AG04450 (cell line): ENCODE data around the gene SLCO1A2. TPM values are rescaled to one million over a fixed set of nuclear protein-coding genes. Genes with fewer than 3 reads are reported as not detected.
"Not testable (repeated sequence)": the region's sequence is repeated elsewhere in the genome, so short reads cannot be mapped to it uniquely, and the experiment has no call there.

ENCODE experiments used
- CTCF ChIA-PET: fragments of 300-600, 350-600 bp; formaldehyde crosslinking; extraction: SDS; loops from one replicate; lab custom pipeline; 2022; ENCODE audit warnings: antibody characterized with exemption, inconsistent platforms; lab: Charles Lee
- POLR2A ChIA-PET: fragments of 350-600 bp; formaldehyde crosslinking; extraction: SDS; loops from one replicate; lab custom pipeline; 2021; ENCODE audit warnings: antibody characterized with exemption, inconsistent platforms; lab: Yijun Ruan, JAX
- DNase-seq: peaks from one replicate; pipeline ENCODE4 v3.0.0-alpha.2; 2011; ENCODE audit warnings: low read depth, low spot score
- H3K27ac ChIP-seq: one replicate; pipeline ENCODE4 v1.5.1; 2012; ENCODE audit warnings: low read depth, low read length, control low read depth
- H3K27me3 ChIP-seq: one replicate; pipeline ENCODE4 v1.6.0; 2012; ENCODE audit warnings: low read length; ENCODE audit not compliant: control insufficient read depth, insufficient read depth
- H3K4me3 ChIP-seq: 2 replicates; pipeline ENCODE4 v1.5.1; 2011; ENCODE audit warnings: mild to moderate bottlenecking, low read depth, low read length, control low read depth
- H3K9me3 ChIP-seq: 2 replicates; pipeline ENCODE4 v1.5.1; 2012; ENCODE audit warnings: low read length; ENCODE audit not compliant: control insufficient read depth, insufficient read depth
- CTCF ChIP-seq: IDR thresholded peaks from 2 replicates; pipeline ENCODE4 v1.5.1; 2011; ENCODE audit warnings: low read depth, low read length, control low read depth, inconsistent platforms
- polyA plus RNA-seq: library from polyadenylated mRNA; depleted of rRNA; stranded (reverse); fragments of >200 nt; gene quantifications from 2 replicates; pipeline ENCODE4 v1.2.3, GENCODE V29; 2011

Gene SLCO1A2
- polyA plus RNA-seq, 1 experiment, result not detected

DNA sequence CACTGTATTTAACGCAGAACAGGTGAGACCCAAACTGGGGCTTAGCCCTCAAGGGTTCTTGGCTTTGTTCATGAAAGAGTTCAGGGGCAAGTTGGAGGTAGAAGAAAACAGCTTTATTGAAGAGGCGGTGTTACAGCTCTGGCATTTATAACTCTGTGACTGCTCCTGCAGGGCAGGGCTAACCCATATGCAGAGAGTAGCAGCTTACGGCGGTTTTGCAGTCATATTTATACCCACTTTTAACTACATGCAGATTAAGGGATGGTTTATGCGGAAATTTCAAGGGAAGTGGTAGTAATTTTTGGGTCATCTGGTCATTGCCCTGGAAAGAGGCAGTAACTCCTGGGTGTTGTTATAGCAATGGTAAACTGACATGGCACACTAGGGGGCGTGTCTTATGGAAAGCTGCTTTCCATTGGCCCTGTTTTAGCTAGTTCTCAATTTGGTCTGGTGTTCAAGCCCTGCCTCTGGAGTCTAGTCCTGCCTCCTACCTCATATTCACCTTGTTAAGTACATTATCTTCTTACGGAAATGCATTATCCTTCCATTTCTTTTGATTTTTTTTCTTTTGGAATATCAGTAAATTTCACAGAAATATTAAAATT lies 36.2 kb upstream of the SLCO1A2 start:
- no peaks in the 10 kb centered on the region for H3K9me3 ChIP-seq
- POLR2A ChIA-PET, result no interaction called here
- no peak for TF ChIP-seq CTCF
- CTCF ChIA-PET, result no interaction called here
- no peak for DNase-seq
- no peak overlapping the region for H3K4me3 ChIP-seq
- H3K27ac ChIP-seq, result no peak overlapping the region
- H3K27me3 ChIP-seq, result no peaks in the 10 kb centered on the region

DNA sequence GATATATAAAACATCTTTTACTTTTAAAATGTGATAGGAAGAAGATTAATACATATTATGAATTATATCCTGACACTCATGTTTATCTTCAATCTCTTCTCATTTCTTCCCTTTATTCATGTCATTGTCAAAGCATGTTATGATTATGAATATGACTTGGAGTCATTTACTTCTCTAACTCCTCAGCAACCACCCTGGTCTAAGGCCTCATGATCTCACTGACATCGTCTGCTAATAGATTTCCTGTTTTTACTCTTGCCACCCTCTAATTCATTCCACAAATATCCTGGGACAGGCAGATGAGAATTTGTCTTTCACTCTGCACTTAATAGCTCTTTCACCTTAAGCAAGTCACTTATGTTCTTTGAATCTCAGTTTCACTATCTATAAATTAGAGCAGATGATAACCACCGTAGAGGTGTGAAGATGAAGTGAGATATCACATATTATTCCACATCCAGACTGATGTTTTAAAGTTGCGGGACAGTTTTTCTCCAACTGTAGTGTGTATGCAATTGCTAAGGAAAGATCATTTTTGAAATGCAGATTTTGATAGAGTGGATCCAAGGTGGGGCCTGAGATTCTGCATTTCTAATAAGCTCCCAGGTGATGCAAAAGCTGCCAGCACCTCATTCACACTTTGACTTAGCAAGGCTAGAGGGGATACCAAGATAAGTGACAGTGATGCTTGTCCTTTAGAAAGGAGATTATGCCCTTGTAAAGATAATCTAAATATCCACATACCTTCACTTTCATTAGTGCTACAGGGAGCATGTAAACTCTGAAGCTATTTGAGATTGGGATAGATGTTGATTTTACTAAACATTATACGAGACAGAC lies 34.6 kb upstream of the SLCO1A2 start:
- no peak for TF ChIP-seq CTCF
- no peak overlapping the region for H3K27ac ChIP-seq
- no peaks in the 10 kb centered on the region for H3K9me3 ChIP-seq
- CTCF ChIA-PET, result no interaction called here
- POLR2A ChIA-PET, result no interaction called here
- H3K27me3 ChIP-seq, result no peaks in the 10 kb centered on the region
- no peak overlapping the region for H3K4me3 ChIP-seq
- DNase-seq, result no peak

DNA sequence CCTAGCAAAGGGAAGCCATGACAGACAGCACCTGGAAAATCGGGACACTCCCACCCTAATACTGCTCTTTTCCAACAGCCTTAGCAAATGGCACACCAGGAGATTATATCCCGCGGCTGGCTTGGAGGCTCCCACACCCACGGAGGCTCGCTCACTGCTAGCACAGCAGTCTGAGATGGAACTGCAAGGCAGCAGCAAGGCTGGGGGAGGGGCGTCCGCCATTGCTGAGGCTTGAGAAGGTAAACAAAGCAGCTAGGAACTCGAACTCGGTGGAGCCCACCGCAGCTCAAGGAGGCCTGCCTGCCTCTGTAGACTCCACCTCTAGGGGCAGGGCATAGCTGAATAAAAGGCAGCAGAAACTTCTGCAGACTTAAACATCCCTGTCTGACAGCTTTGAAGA lies 25.9 kb upstream of the SLCO1A2 start:
- POLR2A ChIA-PET, CTCF ChIA-PET, DNase-seq, H3K27ac ChIP-seq, H3K27me3 ChIP-seq, H3K4me3 ChIP-seq, H3K9me3 ChIP-seq: not testable (repeated sequence)

DNA sequence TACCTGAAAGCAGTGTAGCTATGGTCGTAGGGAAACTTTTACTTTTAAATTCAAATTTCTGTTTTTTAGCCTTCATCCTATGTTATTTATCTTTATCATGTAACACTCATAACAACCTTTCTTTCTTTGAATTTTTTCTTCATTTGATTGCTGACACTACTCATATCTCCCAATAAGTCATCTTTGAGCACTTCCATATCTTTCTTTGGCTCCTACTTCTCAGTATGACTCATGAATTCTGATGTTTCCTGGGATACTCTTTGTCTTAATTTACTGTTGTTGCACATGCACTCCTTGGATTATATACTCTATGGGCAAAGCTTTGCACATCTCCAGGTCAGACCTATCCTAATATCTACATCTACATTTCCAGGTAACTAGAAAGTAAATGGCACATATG lies 19.9 kb upstream of the SLCO1A2 start:
- CTCF ChIA-PET, result no interaction called here
- Histone ChIP-seq H3K27ac (no peak overlapping the region), H3K4me3 (no peak overlapping the region), H3K27me3 (no peaks in the 10 kb centered on the region), H3K9me3 (no peaks in the 10 kb centered on the region)
- no peak for TF ChIP-seq CTCF
- no peak for DNase-seq
- POLR2A ChIA-PET, result no interaction called here

DNA sequence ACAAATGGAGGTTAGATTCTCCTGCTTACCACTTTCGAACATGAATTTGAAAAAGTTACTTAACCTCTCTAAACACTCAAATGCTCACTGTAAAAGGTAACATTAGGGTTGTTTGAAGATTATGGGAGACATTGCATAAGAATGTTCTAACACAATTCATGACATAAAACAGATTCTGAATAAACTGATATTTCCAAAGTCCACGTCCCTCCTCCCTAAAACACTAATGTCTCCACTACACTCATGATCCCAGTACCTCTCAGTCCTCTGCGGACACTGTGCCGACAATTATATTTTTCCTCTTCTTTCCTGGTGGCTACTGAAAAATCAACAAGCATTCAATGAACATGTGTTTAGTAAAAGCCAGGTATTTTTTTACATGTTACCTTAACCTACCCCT lies 19.2 kb upstream of the SLCO1A2 start:
- Histone ChIP-seq H3K27ac (no peak overlapping the region), H3K27me3 (no peaks in the 10 kb centered on the region), H3K9me3 (no peaks in the 10 kb centered on the region), H3K4me3 (no peak overlapping the region)
- DNase-seq, result no peak
- POLR2A ChIA-PET, result no interaction called here
- CTCF ChIA-PET, result interaction anchor here (0.7 kb wide), 1 partner anchor 835 kb away, joined by 4 read pairs; no protein-coding TSS in a partner anchor
- TF ChIP-seq CTCF, result no peak
